GM18870 (cell line): Measurements from ENCODE around the gene FEM1C.
A peak's percentile ranks its signal among the peaks of the same experiment; 100 is the strongest.

Source experiments
- ATAC-seq: cut with Tn5 transposase; IDR thresholded peaks from one replicate; pipeline ENCODE4 v1.9.1; 2021; ENCODE audit warnings: moderate library complexity; ENCODE audit not compliant: unreplicated experiment

FEM1C gene

GRCh38 chr5:115557667-115558387, 13.3 kb upstream of the FEM1C start:
- ATAC-seq, result no peak

- ATAC-seq, result no peak
These were observed 11.7 kb upstream of the FEM1C start for GRCh38 chr5:115556276-115556675.

- ATAC-seq, result no peak
These were observed 10.6 kb upstream of the FEM1C start for GRCh38 chr5:115555084-115555633.

GRCh38 chr5:115553082-115553481, 8.5 kb upstream of the FEM1C start:
- no peak for ATAC-seq

- no peak for ATAC-seq
These were observed 6.8 kb upstream of the FEM1C start for GRCh38 chr5:115551415-115551814.

- ATAC-seq, result no peak
These were observed 4.6 kb upstream of the FEM1C start for GRCh38 chr5:115549154-115549553.

GRCh38 chr5:115548683-115549082, 4.1 kb upstream of the FEM1C start:
- ATAC-seq, result no peak

- ATAC-seq, result no peak
These were observed 842 bp upstream of the FEM1C start for GRCh38 chr5:115545351-115545882.

GRCh38 chr5:115544043-115544435, 536 bp downstream of the FEM1C start:
- ATAC-seq, result peak; percentile 4

- ATAC-seq, result peak; percentile 43
These were observed 1.1 kb downstream of the FEM1C start for GRCh38 chr5:115543365-115544042.

GRCh38 chr5:115542651-115543364, 1.8 kb downstream of the FEM1C start:
- ATAC-seq, result no peak

GRCh38 chr5:115542086-115542485, 2.5 kb downstream of the FEM1C start:
- ATAC-seq, result no peak

GRCh38 chr5:115541611-115542010, 3.0 kb downstream of the FEM1C start:
- no peak for ATAC-seq

GRCh38 chr5:115535479-115536035, 9.0 kb downstream of the FEM1C start:
- ATAC-seq, result no peak

GRCh38 chr5:115532517-115532916, 12.1 kb downstream of the FEM1C start:
- no peak for ATAC-seq

GRCh38 chr5:115531787-115532367, 12.7 kb downstream of the FEM1C start:
- ATAC-seq, result no peak

- no peak for ATAC-seq
These were observed 13.2 kb downstream of the FEM1C start for GRCh38 chr5:115531380-115531779.

- no peak for ATAC-seq
These were observed 14.1 kb downstream of the FEM1C start for GRCh38 chr5:115530426-115530825.

- no peak for ATAC-seq
These were observed 18.0 kb downstream of the FEM1C start for GRCh38 chr5:115526604-115527003.

- ATAC-seq, result no peak
These were observed 20.3 kb downstream of the FEM1C start for GRCh38 chr5:115524199-115524847.
